CD4-positive, alpha-beta T cell (primary cell): ENCODE data around the gene CKLF. TPM values are rescaled to one million over a fixed set of nuclear protein-coding genes. Genes with fewer than 3 reads are reported as not detected.

Experiments
- ATAC-seq: fragments of 200-7000 bp; cut with Tn5 transposase; one replicate; pipeline ENCODE4 v1.10.0; 2022; ENCODE audit warnings: mild to moderate bottlenecking; ENCODE audit not compliant: poor library complexity
- CTCF ChIA-PET: fragments of 350-600 bp; sonication (Branson Sonifier 250); formaldehyde crosslinking; loops from one replicate; lab custom pipeline; 2021; ENCODE audit warnings: antibody characterized with exemption, inconsistent platforms; lab: Charles Lee
- POLR2A ChIA-PET: fragments of 350-600 bp; sonication (Branson Sonifier 250); formaldehyde crosslinking; loops from one replicate; lab custom pipeline; 2021; ENCODE audit warnings: antibody characterized with exemption, inconsistent platforms; lab: Charles Lee
- DNase-seq, 14 experiments: peaks; one replicate each; pipeline ENCODE4 v3.0.0-alpha.2; 2013 to 2020; ENCODE audit warnings: mixed read lengths in 2 of 14
- H3K27ac ChIP-seq, 2 donors: one replicate each; pipeline versions ENCODE4 v1.5.1 to v1.7.0; 2013; ENCODE audit warnings: low read length in 2 of 2, low read depth in 1 of 2, mild to moderate bottlenecking in 1 of 2
- H3K27me3 ChIP-seq, 2 experiments: 1 replicate in 1 of 2; 2 replicates in 1 of 2; pipeline versions ENCODE4 v1.6.1 to v1.7.0; 2013; ENCODE audit warnings: low read length in 2 of 2, control low read depth in 1 of 2, mild to moderate bottlenecking in 1 of 2, moderate library complexity in 1 of 2; ENCODE audit not compliant: insufficient read depth in 2 of 2, control insufficient read depth in 1 of 2
- H3K36me3 ChIP-seq: one replicate; pipeline ENCODE4 v1.6.1; 2013; ENCODE audit warnings: low read length, control low read depth; ENCODE audit not compliant: insufficient read depth
- H3K4me1 ChIP-seq: one replicate; pipeline ENCODE4 v1.6.1; 2013; ENCODE audit warnings: low read length, control low read depth; ENCODE audit not compliant: insufficient read depth
- H3K4me3 ChIP-seq: one replicate; pipeline ENCODE4 v1.5.1; 2013; ENCODE audit warnings: mild to moderate bottlenecking, low read length, moderate library complexity
- H3K9me3 ChIP-seq, 2 experiments: 1 replicate in 1 of 2; 2 replicates in 1 of 2; pipeline versions ENCODE4 v1.6.1 to v1.7.0; 2013; ENCODE audit warnings: low read length in 2 of 2, mild to moderate bottlenecking in 2 of 2, control low read depth in 1 of 2, moderate library complexity in 1 of 2; ENCODE audit not compliant: control insufficient read depth in 1 of 2, insufficient read depth in 1 of 2
- H3K27ac Mint-ChIP-seq: one replicate; pipeline ENCODE4 v1.8.0; 2020; ENCODE audit warnings: mixed read lengths
- H3K27me3 Mint-ChIP-seq: one replicate; pipeline ENCODE4 v1.8.0; 2021; ENCODE audit warnings: mixed read lengths
- H3K36me3 Mint-ChIP-seq: one replicate; pipeline ENCODE4 v1.8.0; 2021; ENCODE audit warnings: low read depth, mixed read lengths
- H3K4me1 Mint-ChIP-seq: one replicate; pipeline ENCODE4 v1.8.0; 2021; ENCODE audit warnings: low read depth, mixed read lengths
- H3K4me3 Mint-ChIP-seq: one replicate; pipeline ENCODE4 v1.8.0; 2020; ENCODE audit warnings: mild to moderate bottlenecking, mixed read lengths
- H3K9me3 Mint-ChIP-seq: one replicate; pipeline ENCODE4 v1.8.0; 2020; ENCODE audit warnings: mixed read lengths
- intact Hi-C, 2 experiments: fragments of 100-400 bp; cut with DNase I in 1 of 2; cut with micrococcal nuclease in 1 of 2; formaldehyde crosslinking; loops; one replicate each; pipeline versions ENCODE4 v1.15.1 to v1.9.0; 2023 to 2025; cut with DNase I, micrococcal nuclease
- total RNA-seq, 174 experiments: library from RNA in 2 of 174; stranded (reverse) in 2 of 174; gene quantifications; one replicate each; pipeline ENCODE4 v1.2.3 and lab custom pipeline; 2021 to 2026
- TF ChIP-seq, protein P1 (sequence below): fragments of 200-600 bp; IDR thresholded peaks from one replicate; pipeline ENCODE4 v1.8.0; 2022; ENCODE audit warnings: antibody characterized with exemption, mild to moderate bottlenecking

Gene CKLF
- total RNA-seq, 2 experiments from 2014 or later: 10.6 to 14.1 TPM

GRCh38 chr16:66576296-66576695, 23.9 kb downstream of the CKLF start:
- ChIA-PET CTCF (interaction anchor here (1.5 to 3.0 kb wide), 2 partner anchors 14 to 32 kb away, joined by 4 to 8 read pairs; no protein-coding TSS in a partner anchor), POLR2A (no interaction called here)
- H3K4me1 Mint-ChIP-seq: peaks cover 16% of the 10 kb centered on the region
- Histone ChIP-seq H3K4me1 (peaks cover 15% of the 10 kb centered on the region), H3K9me3 (no peaks in the 10 kb centered on the region), H3K27ac (no peak overlapping the region), H3K4me3 (no peak overlapping the region), H3K36me3 (no peaks in the 10 kb centered on the region), H3K27me3 (peaks cover 20 to 21% of the 10 kb centered on the region in 2 experiments)
- H3K27me3 Mint-ChIP-seq: peaks cover 25% of the 10 kb centered on the region
- DNase-seq (no peak), ATAC-seq (no peak)
- no peak overlapping the region for H3K4me3 Mint-ChIP-seq
- no peaks in the 10 kb centered on the region for H3K9me3 Mint-ChIP-seq
- TF ChIP-seq, protein P1, sequence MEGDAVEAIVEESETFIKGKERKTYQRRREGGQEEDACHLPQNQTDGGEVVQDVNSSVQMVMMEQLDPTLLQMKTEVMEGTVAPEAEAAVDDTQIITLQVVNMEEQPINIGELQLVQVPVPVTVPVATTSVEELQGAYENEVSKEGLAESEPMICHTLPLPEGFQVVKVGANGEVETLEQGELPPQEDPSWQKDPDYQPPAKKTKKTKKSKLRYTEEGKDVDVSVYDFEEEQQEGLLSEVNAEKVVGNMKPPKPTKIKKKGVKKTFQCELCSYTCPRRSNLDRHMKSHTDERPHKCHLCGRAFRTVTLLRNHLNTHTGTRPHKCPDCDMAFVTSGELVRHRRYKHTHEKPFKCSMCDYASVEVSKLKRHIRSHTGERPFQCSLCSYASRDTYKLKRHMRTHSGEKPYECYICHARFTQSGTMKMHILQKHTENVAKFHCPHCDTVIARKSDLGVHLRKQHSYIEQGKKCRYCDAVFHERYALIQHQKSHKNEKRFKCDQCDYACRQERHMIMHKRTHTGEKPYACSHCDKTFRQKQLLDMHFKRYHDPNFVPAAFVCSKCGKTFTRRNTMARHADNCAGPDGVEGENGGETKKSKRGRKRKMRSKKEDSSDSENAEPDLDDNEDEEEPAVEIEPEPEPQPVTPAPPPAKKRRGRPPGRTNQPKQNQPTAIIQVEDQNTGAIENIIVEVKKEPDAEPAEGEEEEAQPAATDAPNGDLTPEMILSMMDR: no peak
- no peaks in the 10 kb centered on the region for H3K36me3 Mint-ChIP-seq
- no peak overlapping the region for H3K27ac Mint-ChIP-seq
- intact Hi-C loops: no loop called here

- CTCF ChIA-PET: interaction anchor here (1.2 to 2.3 kb wide), 3 partner anchors 11 to 30 kb away, joined by 4 to 8 read pairs (median 6); no protein-coding TSS in a partner anchor
- peaks cover 25% of the 10 kb centered on the region for H3K27me3 Mint-ChIP-seq
- TF ChIP-seq, protein P1: no peak
Observed at GRCh38 chr16:66578651-66579531, 26.5 kb downstream of the CKLF start, which contains the start of gene CMTM2. TSS of gene CMTM2 (plus strand) at chr16:66579463. CDS start at chr16:66579608, 145 bp downstream.

DNA sequence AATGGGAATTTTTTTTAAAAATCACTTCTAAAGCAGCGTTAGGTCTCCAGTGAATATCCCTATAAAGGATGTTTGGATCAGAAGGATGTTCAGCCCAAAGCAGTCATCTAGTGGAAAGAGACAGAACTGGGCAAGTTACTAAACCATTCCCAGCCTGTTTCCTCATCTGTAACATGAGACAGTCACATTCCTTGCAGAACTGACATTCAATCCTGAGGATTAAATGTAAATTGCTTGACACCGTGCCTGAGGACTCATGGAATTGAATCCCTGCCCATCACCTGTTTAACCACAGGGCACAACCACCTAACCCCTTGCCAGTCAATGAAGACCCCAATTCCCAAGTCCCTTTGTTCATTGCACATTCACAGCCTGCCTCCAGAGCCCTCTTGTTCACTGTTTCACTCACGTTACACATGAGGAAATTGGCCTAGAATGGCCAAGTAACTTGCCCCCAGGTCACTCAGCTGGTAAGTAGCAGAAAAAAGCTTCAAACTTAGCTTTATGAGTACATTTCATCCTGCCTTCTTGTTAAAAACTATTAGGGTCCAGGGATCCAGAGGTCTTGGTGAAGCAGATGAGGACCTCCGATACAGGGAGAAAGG, 28.3 kb downstream of the CKLF start:
- TF ChIP-seq, protein P1: no peak
- intact Hi-C loops: no loop called here
- no peak overlapping the region for H3K27ac ChIP-seq
- H3K4me3 ChIP-seq: no peak overlapping the region
- CTCF ChIA-PET: interaction anchor here (1.3 to 2.3 kb wide), 3 partner anchors 9 to 28 kb away, joined by 3 to 8 read pairs (median 6); no protein-coding TSS in a partner anchor
- ATAC-seq (no peak), DNase-seq (no peak)
- Mint-ChIP-seq H3K4me1 (peaks cover 16% of the 10 kb centered on the region), H3K27ac (no peak overlapping the region), H3K36me3 (no peaks in the 10 kb centered on the region), H3K4me3 (peak overlapping the region; percentile 11), H3K9me3 (no peaks in the 10 kb centered on the region), H3K27me3 (peaks cover 25% of the 10 kb centered on the region)
- H3K27me3 ChIP-seq: peaks cover 20 to 21% of the 10 kb centered on the region in 2 experiments
- no peaks in the 10 kb centered on the region for H3K9me3 ChIP-seq
- H3K36me3 ChIP-seq: no peaks in the 10 kb centered on the region
- POLR2A ChIA-PET: interaction anchor here (2.7 kb wide), 1 partner anchor 9 kb away, joined by 8 read pairs; no protein-coding TSS in a partner anchor
- H3K4me1 ChIP-seq: peaks cover 15% of the 10 kb centered on the region

More at GRCh38 chr16:66578651-66579531, 26.5 kb downstream of the CKLF start, which contains the start of gene CMTM2:
- Histone ChIP-seq H3K4me3 (peak within 1 kb of the TSS; percentile 41), H3K36me3 (no peaks in the 10 kb centered on the region), H3K9me3 (no peaks in the 10 kb centered on the region), H3K27ac (no peak within 1 kb of the TSS), H3K27me3 (peaks cover 20 to 21% of the 10 kb centered on the region in 2 experiments), H3K4me1 (peaks cover 15% of the 10 kb centered on the region)
- peak within 1 kb of the TSS; percentile 70 for H3K4me3 Mint-ChIP-seq
- DNase-seq (peak in 6 of 14 experiments; percentile 16 to 37 (median 28)), ATAC-seq (peak; percentile 51)
- intact Hi-C loops: no loop called here
- POLR2A ChIA-PET: interaction anchor here (0.6 to 2.7 kb wide), 10 partner anchors 9 to 55 kb away, joined by 3 to 20 read pairs (median 6); partner anchors contain the start of genes CKLF and CMTM3
- H3K9me3 Mint-ChIP-seq: no peaks in the 10 kb centered on the region
- peaks cover 16% of the 10 kb centered on the region for H3K4me1 Mint-ChIP-seq
- H3K36me3 Mint-ChIP-seq: no peaks in the 10 kb centered on the region
- no peak within 1 kb of the TSS for H3K27ac Mint-ChIP-seq
